ENCODE measurements around the gene HOXB4.

GRCh38 chr17:48528936-48529682, 49.0 kb downstream of the HOXB4 start:
- TF ChIP-seq, protein P1, sequence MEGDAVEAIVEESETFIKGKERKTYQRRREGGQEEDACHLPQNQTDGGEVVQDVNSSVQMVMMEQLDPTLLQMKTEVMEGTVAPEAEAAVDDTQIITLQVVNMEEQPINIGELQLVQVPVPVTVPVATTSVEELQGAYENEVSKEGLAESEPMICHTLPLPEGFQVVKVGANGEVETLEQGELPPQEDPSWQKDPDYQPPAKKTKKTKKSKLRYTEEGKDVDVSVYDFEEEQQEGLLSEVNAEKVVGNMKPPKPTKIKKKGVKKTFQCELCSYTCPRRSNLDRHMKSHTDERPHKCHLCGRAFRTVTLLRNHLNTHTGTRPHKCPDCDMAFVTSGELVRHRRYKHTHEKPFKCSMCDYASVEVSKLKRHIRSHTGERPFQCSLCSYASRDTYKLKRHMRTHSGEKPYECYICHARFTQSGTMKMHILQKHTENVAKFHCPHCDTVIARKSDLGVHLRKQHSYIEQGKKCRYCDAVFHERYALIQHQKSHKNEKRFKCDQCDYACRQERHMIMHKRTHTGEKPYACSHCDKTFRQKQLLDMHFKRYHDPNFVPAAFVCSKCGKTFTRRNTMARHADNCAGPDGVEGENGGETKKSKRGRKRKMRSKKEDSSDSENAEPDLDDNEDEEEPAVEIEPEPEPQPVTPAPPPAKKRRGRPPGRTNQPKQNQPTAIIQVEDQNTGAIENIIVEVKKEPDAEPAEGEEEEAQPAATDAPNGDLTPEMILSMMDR (IDR thresholded peaks at IDR 0.05) = no peak
- no peak for TF ChIP-seq EP300 (IDR thresholded peaks at IDR 0.05)
- no peak for TF ChIP-seq POLR2A (IDR thresholded peaks at IDR 0.05)
- TF ChIP-seq POLR2AphosphoS5 (IDR thresholded peaks at IDR 0.05) = no peak
